Uterus (tissue), 4 donors: ENCODE measurements around the gene MGAT4B. TPM values are rescaled to one million over a fixed set of nuclear protein-coding genes. Genes with fewer than 3 reads are reported as not detected.
A peak's percentile ranks its signal among the peaks of the same experiment; 100 is the strongest.

Experiments
- DNase-seq, 2 donors: peaks; one replicate each; pipeline ENCODE4 v3.0.0-alpha.2; 2019 to 2020
- H3K27ac ChIP-seq, 2 donors: fragments of 200-600 bp; sonication (generic); 1 replicate in 1 of 2; 2 replicates in 1 of 2; pipeline ENCODE4 v1.5.1; 2016 to 2018
- H3K27me3 ChIP-seq, 2 donors: fragments of 200-600 bp; sonication (generic); one replicate each; pipeline ENCODE4 v1.5.1; 2018 to 2019; ENCODE audit warnings: control low read depth in 1 of 2
- H3K36me3 ChIP-seq, 2 donors: fragments of 200-600 bp; sonication (generic); one replicate each; pipeline ENCODE4 v1.5.1; 2019; ENCODE audit warnings: control low read depth in 1 of 2
- H3K4me1 ChIP-seq, 2 donors: fragments of 200-600 bp; sonication (generic); one replicate each; pipeline ENCODE4 v1.5.1; 2018 to 2019; ENCODE audit warnings: control low read depth in 1 of 2
- H3K4me3 ChIP-seq, 2 donors: fragments of 200-600 bp; sonication (generic); 1 replicate in 1 of 2; 2 replicates in 1 of 2; pipeline ENCODE4 v1.5.1; 2018 to 2019; ENCODE audit warnings: mild to moderate bottlenecking in 1 of 2
- H3K9me3 ChIP-seq, 2 donors: fragments of 200-600 bp; sonication (generic); one replicate each; pipeline ENCODE4 v1.5.1; 2019; ENCODE audit warnings: control low read depth in 1 of 2
- POLR2A ChIP-seq, 2 donors: fragments of 450-650 bp; IDR thresholded peaks; one replicate each; pipeline ENCODE4 v1.6.1; 2016; ENCODE audit warnings: antibody characterized with exemption in 2 of 2, mild to moderate bottlenecking in 1 of 2, moderate library complexity in 1 of 2
- intact Hi-C: fragments of 100-400 bp; cut with DNase I; formaldehyde crosslinking; loops from one replicate; pipeline ENCODE4 v1.15.1; 2023; ENCODE audit warnings: low total_unique reads
- total RNA-seq, 4 donors: library from RNA; depleted of rRNA in 3 of 4; stranded (reverse); fragments of >200 nt in 3 of 4; gene quantifications; one replicate each; pipeline versions ENCODE4 v1.1.0 to v1.2.4, GENCODE V29; 2014 to 2023
- TF ChIP-seq, protein P1 (sequence below), 4 experiments: fragments of 200-600 bp in 2 of 4; fragments of 450-650 bp in 2 of 4; sonication (generic) in 2 of 4; IDR thresholded peaks; one replicate each; pipeline ENCODE4 v1.5.1; 2016 to 2019; ENCODE audit warnings: antibody characterized with exemption in 4 of 4, mild to moderate bottlenecking in 2 of 4, moderate library complexity in 1 of 4
- donor health status: DM: yes; HTN: yes; CAD: no.

Gene MGAT4B
- total RNA-seq, 4 donors from 2014 or later: 31.8 to 87.4 (median 66.4) TPM

DNA sequence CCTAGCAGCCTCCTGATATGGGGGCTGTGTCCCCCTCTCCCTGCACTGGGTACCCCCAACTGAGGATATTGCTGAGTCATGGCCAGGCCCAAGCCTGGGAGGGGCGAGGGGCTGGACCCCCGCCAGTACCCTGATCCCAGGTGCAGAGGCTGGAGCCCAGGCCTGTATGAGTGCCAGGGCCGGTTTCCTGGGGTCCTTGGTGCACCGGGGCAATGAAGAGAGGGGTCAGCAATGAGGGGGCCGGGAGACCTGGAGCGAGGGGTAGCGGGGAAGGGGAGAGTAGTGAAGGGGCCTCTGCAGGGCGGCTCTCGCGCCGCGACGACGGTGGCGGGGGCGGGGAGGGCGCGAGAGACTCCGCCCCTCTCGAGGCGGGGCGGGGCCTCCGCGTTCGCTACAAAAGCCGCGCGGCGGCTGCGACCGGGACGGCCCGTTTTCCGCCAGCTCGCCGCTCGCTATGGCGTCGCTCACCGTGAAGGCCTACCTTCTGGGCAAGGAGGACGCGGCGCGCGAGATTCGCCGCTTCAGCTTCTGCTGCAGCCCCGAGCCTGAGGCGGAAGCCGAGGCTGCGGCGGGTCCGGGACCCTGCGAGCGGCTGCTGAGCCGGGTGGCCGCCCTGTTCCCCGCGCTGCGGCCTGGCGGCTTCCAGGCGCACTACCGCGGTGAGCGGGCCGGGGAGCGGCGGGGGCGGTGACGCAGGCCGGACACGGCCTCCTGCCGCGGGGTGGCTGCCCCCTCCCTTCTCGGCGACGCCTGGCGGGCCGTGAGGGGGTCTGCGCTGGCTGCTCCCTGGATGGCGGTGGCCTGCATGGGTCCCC lies 14.0 kb upstream of the MGAT4B start, which contains the start of gene SQSTM1:
Gene SQSTM1, plus strand, starts transcription at position 423 of the 815 bp plus-strand sequence. Its CDS starts 32 bp downstream, at position 455.
- peak; percentile 81 to 89 for DNase-seq
- Histone ChIP-seq H3K27ac (peak within 1 kb of the TSS; percentile 98 to 99), H3K36me3 (no peaks in the 10 kb centered on the region), H3K4me3 (peak within 1 kb of the TSS; percentile 94 to 97), H3K9me3 (no peaks in the 10 kb centered on the region), H3K4me1 (peaks cover 13 to 14% of the 10 kb centered on the region in 2 donors), H3K27me3 (no peaks in the 10 kb centered on the region)
- TF ChIP-seq POLR2A (IDR thresholded peaks at IDR 0.05): peak; percentile 96 to 99
- TF ChIP-seq, protein P1, sequence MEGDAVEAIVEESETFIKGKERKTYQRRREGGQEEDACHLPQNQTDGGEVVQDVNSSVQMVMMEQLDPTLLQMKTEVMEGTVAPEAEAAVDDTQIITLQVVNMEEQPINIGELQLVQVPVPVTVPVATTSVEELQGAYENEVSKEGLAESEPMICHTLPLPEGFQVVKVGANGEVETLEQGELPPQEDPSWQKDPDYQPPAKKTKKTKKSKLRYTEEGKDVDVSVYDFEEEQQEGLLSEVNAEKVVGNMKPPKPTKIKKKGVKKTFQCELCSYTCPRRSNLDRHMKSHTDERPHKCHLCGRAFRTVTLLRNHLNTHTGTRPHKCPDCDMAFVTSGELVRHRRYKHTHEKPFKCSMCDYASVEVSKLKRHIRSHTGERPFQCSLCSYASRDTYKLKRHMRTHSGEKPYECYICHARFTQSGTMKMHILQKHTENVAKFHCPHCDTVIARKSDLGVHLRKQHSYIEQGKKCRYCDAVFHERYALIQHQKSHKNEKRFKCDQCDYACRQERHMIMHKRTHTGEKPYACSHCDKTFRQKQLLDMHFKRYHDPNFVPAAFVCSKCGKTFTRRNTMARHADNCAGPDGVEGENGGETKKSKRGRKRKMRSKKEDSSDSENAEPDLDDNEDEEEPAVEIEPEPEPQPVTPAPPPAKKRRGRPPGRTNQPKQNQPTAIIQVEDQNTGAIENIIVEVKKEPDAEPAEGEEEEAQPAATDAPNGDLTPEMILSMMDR (IDR thresholded peaks at IDR 0.05): no peak
- intact Hi-C loops: no loop called here

DNA sequence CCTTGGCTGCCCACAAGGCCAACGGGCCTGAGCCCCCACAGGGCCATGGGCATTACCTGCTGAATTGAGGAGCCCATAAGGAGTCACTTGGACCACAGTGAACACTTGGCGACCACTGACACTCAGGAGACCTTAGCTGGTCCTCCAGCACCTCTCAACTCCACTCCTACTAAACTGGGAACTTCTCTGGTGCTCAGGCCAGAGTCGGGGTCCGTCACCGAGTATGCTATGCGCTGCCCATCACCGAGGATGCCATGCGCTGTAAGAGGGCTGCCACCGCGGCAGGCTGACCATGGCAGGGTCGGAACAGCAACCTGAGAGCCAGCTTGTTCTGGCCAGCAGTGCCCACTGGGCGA lies 13.4 kb upstream of the MGAT4B start:
- no peaks in the 10 kb centered on the region for H3K9me3 ChIP-seq
- no peaks in the 10 kb centered on the region for H3K27me3 ChIP-seq
- no peak for DNase-seq
- TF ChIP-seq, protein P1 (IDR thresholded peaks at IDR 0.05): no peak
- TF ChIP-seq POLR2A (IDR thresholded peaks at IDR 0.05): no peak
- peak overlapping the region; percentile 98 to 99 for H3K27ac ChIP-seq
- intact Hi-C loops: no loop called here
- peaks cover 13 to 14% of the 10 kb centered on the region in 2 donors for H3K4me1 ChIP-seq
- no peaks in the 10 kb centered on the region for H3K36me3 ChIP-seq
- peak overlapping the region; percentile 94 to 97 for H3K4me3 ChIP-seq

DNA sequence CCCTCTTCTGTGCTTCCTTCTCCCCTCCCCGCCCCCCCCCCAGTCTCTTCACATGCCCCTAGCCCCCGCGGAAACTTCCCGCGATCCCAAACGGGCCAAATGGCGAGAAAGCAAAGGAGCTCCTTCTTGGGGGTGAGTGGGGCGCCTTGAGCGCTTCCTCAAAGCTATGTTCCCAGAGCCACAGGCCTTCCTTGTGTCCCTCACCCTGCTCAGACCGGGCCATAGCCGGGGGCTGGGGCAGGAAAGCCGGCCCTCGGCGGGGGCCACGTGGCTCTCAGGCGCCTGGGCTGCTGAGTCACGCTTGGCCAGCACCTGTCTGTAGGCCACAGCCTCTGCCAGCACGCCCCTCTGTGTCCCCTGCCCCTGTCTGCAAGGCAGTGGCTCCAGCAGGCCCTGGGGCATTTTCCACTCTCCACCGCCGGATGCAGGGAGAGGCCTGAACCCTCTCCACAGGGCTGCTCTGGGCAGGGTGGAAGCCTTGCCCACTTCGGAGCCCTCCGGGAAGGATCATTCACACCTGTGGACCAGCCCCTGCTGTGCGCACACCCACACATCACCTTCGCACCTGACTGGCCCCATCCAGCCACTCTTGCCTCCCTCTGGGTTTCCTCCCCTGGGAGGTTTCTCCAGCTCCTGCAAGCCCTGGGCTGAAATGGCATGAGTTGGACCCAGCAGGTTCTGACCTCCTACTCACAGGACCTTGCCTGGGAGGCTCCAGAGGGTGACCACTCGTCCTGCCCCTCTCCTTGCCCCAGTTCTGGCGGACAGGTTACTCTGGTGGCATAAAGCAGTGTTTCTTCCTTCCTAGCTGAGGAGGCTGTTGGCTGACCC lies 12.8 kb upstream of the MGAT4B start:
- peak overlapping the region; percentile 98 to 99 for H3K27ac ChIP-seq
- peaks cover 12 to 13% of the 10 kb centered on the region in 2 donors for H3K4me1 ChIP-seq
- intact Hi-C loops: no loop called here
- no peaks in the 10 kb centered on the region for H3K9me3 ChIP-seq
- no peaks in the 10 kb centered on the region for H3K36me3 ChIP-seq
- peak; percentile 77 for DNase-seq
- no peaks in the 10 kb centered on the region for H3K27me3 ChIP-seq
- TF ChIP-seq, protein P1 (IDR thresholded peaks at IDR 0.05): no peak
- TF ChIP-seq POLR2A (IDR thresholded peaks at IDR 0.05): no peak
- peak overlapping the region; percentile 94 to 97 for H3K4me3 ChIP-seq

DNA sequence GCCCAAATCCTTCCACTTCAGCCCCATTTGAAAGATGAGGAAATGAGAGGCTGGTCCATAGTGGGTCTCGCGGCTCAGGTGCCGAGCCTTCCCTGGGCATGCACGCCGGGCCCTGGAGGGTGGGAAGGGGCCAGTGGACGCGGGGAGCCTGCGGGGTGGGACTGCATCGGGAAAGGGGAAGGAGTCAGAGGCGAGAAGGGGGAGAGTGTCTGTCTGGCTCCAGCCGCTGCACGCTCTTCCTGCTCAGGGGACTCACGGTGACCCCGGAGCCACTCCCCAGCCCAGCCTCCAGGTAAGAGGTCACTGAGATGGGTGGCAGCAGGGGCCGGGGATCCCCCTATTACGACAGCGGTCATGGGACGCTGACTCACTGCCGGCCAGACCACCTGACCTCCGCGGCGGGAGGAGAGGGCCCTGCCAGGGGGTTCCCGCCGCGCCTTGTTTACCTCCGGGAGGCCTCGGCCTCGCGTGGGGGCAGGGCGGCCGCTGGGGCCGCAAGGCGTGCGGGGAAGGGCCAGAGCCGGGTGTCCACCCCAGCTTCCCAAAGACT lies 12.2 kb upstream of the MGAT4B start:
- H3K36me3 ChIP-seq: no peaks in the 10 kb centered on the region

More for the DNA sequence above, 12.2 kb upstream of the MGAT4B start:
- DNase-seq: peak; percentile 96 to 97
- H3K4me3 ChIP-seq: peak overlapping the region; percentile 48 to 97
- H3K27ac ChIP-seq: peak overlapping the region; percentile 98 to 99
- H3K4me1 ChIP-seq: peaks cover 5 to 13% of the 10 kb centered on the region in 2 donors
- TF ChIP-seq, protein P1 (IDR thresholded peaks at IDR 0.05): no peak
- peak; percentile 65 to 69 for TF ChIP-seq POLR2A (IDR thresholded peaks at IDR 0.05)
- no peaks in the 10 kb centered on the region for H3K9me3 ChIP-seq
- H3K27me3 ChIP-seq: no peaks in the 10 kb centered on the region
- intact Hi-C loops: no loop called here
